Progenitor cell of endocrine pancreas (in vitro differentiated cells): ENCODE results near the gene FTCD. TPM values are rescaled to one million over a fixed set of nuclear protein-coding genes. Genes with fewer than 3 reads are reported as not detected.

Experiments used
- DNase-seq: peaks from one replicate; pipeline ENCODE4 v3.0.0; 2021; ENCODE audit warnings: low spot score; ENCODE audit not compliant: unreplicated experiment
- H3K27ac Mint-ChIP-seq: 2 replicates; pipeline ENCODE4 v1.8.0; 2021; ENCODE audit warnings: mild to moderate bottlenecking, moderate library complexity, mixed read lengths
- H3K27me3 Mint-ChIP-seq: 2 replicates; pipeline ENCODE4 v1.8.0; 2021; ENCODE audit warnings: mixed read lengths
- H3K36me3 Mint-ChIP-seq: 2 replicates; pipeline ENCODE4 v1.8.0; 2022; ENCODE audit warnings: mixed read lengths; ENCODE audit not compliant: insufficient read depth
- H3K4me1 Mint-ChIP-seq: 2 replicates; pipeline ENCODE4 v1.8.0; 2021; ENCODE audit warnings: low read depth, mixed read lengths
- H3K4me3 Mint-ChIP-seq: 2 replicates; pipeline ENCODE4 v1.8.0; 2021; ENCODE audit warnings: low read depth, mild to moderate bottlenecking, moderate library complexity, mixed read lengths
- H3K9me3 Mint-ChIP-seq: 2 replicates; pipeline ENCODE4 v1.8.0; 2021; ENCODE audit warnings: low read depth, mixed read lengths
- CTCF ChIP-seq: fragments of 200-600 bp; sonication (generic); IDR thresholded peaks from one replicate; pipeline ENCODE4 v1.5.0; 2021; ENCODE audit warnings: antibody characterized with exemption, mild to moderate bottlenecking; ENCODE audit not compliant: unreplicated experiment
- total RNA-seq: library from RNA; stranded (reverse); gene quantifications from 2 replicates; pipeline ENCODE4 v1.2.1, GENCODE V29; 2021

Gene FTCD
- total RNA-seq, 1 donor from 2014 or later: 49.3 TPM

DNA sequence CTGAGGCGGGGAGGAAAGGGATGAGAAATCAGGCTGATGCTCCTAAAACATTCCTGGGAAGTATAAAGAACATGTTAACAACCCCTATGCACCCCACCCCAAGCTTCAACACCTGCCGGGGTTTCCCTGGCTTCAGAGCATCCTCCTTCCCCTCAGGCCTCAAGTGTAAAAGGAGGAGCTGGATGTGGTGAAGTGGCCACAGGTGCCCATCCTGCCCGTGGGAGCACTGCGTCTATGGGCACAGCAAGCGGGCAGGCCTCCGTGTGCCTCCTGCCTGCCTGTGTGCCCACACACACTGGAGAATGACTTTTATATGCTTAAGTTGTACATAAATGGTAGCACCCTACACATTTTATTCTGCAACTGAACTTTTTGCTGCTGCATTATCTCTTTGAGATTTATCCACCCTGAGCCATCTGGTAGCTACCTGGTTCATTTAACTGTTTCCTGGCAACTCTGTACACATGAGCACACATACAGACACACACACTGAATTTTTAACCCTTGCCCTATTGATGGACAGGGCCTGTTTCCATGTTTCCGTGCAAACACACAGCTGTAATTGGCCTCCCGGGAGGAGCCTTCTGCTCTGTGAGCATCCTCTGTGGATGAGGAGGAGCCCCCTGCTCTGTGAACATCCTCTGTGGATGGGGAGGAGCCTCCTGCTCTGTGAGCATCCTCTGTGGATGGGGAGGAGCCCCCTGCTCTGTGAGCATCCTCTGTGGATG lies 13.4 kb upstream of the FTCD start:
- H3K9me3 Mint-ChIP-seq: no peaks in the 10 kb centered on the region
- H3K27ac Mint-ChIP-seq: peak overlapping the region; percentile 17
- H3K4me3 Mint-ChIP-seq: no peak overlapping the region
- peaks cover 19% of the 10 kb centered on the region for H3K36me3 Mint-ChIP-seq
- no peaks in the 10 kb centered on the region for H3K4me1 Mint-ChIP-seq
- H3K27me3 Mint-ChIP-seq: no peaks in the 10 kb centered on the region
- TF ChIP-seq CTCF: no peak
- no peak for DNase-seq

DNA sequence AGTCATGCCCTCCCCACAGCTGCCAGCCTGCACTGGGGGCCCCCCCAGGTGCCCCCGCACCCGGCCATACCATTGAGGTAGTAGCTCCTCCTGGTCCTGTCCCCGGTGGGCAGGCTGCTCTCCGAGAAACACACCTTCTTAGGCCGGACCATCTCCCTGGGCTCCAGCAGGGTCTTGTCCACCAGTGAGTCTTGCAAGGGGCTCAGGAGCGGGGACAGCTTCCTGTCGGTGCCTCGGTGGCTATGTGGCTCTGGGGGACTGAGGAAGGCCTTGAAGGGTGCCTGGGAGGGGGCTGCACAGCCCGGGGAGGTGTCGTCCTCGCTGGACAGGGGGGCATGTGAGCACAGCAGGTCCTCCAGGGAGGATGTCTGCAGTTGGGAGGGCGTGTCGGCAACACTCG lies 12.9 kb upstream of the FTCD start:
- no peaks in the 10 kb centered on the region for H3K9me3 Mint-ChIP-seq
- no peak overlapping the region for H3K27ac Mint-ChIP-seq
- no peak for DNase-seq
- no peaks in the 10 kb centered on the region for H3K4me1 Mint-ChIP-seq
- H3K4me3 Mint-ChIP-seq: no peak overlapping the region
- H3K36me3 Mint-ChIP-seq: peaks cover 23% of the 10 kb centered on the region
- H3K27me3 Mint-ChIP-seq: no peaks in the 10 kb centered on the region
- TF ChIP-seq CTCF: no peak

DNA sequence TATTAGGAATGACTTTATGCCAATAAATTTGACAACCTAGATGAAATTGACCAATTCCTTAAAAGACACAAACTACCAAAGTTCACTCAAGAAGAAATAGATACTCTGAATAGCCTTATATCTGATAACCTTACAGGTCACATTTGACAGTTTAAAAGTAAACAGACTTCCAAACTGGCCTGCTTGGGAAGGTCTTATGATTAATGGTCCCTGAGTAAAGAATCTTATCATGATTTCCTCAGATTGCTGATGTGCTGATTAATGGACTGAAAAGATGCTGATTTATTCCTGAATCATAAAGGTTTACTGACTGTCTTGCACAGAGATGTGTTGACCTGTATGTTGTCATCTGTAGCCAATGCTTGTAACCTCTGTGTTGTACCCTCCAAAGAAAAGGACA lies 9.7 kb upstream of the FTCD start:
- H3K9me3 Mint-ChIP-seq: no peaks in the 10 kb centered on the region
- TF ChIP-seq CTCF: no peak
- H3K4me3 Mint-ChIP-seq: no peak overlapping the region

GRCh38 chr21:46163380-46163779 lies 8.0 kb upstream of the FTCD start:
- no peak for TF ChIP-seq CTCF
- Mint-ChIP-seq H3K36me3 (peaks cover 32% of the 10 kb centered on the region), H3K4me1 (no peaks in the 10 kb centered on the region), H3K27me3 (no peaks in the 10 kb centered on the region), H3K9me3 (no peaks in the 10 kb centered on the region), H3K4me3 (no peak overlapping the region), H3K27ac (peak overlapping the region; percentile 30)
- no peak for DNase-seq

More for the DNA sequence above, 9.7 kb upstream of the FTCD start:
- peaks cover 32% of the 10 kb centered on the region for H3K36me3 Mint-ChIP-seq
- no peaks in the 10 kb centered on the region for H3K27me3 Mint-ChIP-seq
- no peaks in the 10 kb centered on the region for H3K4me1 Mint-ChIP-seq
- H3K27ac Mint-ChIP-seq: no peak overlapping the region
- no peak for DNase-seq

GRCh38 chr21:46161633-46162592 lies 6.5 kb upstream of the FTCD start:
- no peak for DNase-seq
- Mint-ChIP-seq H3K27me3 (no peaks in the 10 kb centered on the region), H3K9me3 (no peaks in the 10 kb centered on the region), H3K27ac (no peak overlapping the region), H3K36me3 (peaks cover 29% of the 10 kb centered on the region), H3K4me1 (no peaks in the 10 kb centered on the region), H3K4me3 (no peak overlapping the region)
- TF ChIP-seq CTCF: no peak
